Activated naive CD4-positive, alpha-beta T cell treated with anti-CD3 and anti-CD28 coated beads, Interleukin-2, amount 10 ng/mL, durations not matched to agents 7 days and 5 days (primary cell): ENCODE measurements around the gene TNP2.

Experiments used
- CTCF ChIA-PET: fragments of 350-600 bp; sonication (Branson Sonifier 250); formaldehyde crosslinking; loops from one replicate; lab custom pipeline; 2021; ENCODE audit warnings: antibody characterized with exemption; lab: Charles Lee
- DNase-seq: peaks from one replicate; pipeline ENCODE4 v3.0.0-alpha.2; 2020
- H3K27ac Mint-ChIP-seq: one replicate; pipeline ENCODE4 v1.8.0; 2021; ENCODE audit warnings: mild to moderate bottlenecking, moderate library complexity, mixed read lengths
- H3K27me3 Mint-ChIP-seq: one replicate; pipeline ENCODE4 v1.8.0; 2021; ENCODE audit warnings: mild to moderate bottlenecking, mixed read lengths
- H3K36me3 Mint-ChIP-seq: one replicate; pipeline ENCODE4 v1.8.0; 2021; ENCODE audit warnings: mixed read lengths
- H3K4me1 Mint-ChIP-seq: one replicate; pipeline ENCODE4 v1.8.0; 2021; ENCODE audit warnings: mixed read lengths
- H3K4me3 Mint-ChIP-seq: one replicate; pipeline ENCODE4 v1.8.0; 2021; ENCODE audit warnings: mild to moderate bottlenecking, moderate library complexity, mixed read lengths
- H3K9me3 Mint-ChIP-seq: one replicate; pipeline ENCODE4 v1.8.0; 2021; ENCODE audit warnings: mixed read lengths

TNP2 gene

GRCh38 chr16:11277607-11278337 lies 8.6 kb upstream of the TNP2 start:
- Mint-ChIP-seq H3K36me3 (no peaks in the 10 kb centered on the region), H3K27me3 (peaks cover 76% of the 10 kb centered on the region), H3K4me3 (no peak overlapping the region), H3K9me3 (no peaks in the 10 kb centered on the region), H3K27ac (no peak overlapping the region), H3K4me1 (peaks cover 11% of the 10 kb centered on the region)
- CTCF ChIA-PET: no interaction called here
- no peak for DNase-seq

DNA sequence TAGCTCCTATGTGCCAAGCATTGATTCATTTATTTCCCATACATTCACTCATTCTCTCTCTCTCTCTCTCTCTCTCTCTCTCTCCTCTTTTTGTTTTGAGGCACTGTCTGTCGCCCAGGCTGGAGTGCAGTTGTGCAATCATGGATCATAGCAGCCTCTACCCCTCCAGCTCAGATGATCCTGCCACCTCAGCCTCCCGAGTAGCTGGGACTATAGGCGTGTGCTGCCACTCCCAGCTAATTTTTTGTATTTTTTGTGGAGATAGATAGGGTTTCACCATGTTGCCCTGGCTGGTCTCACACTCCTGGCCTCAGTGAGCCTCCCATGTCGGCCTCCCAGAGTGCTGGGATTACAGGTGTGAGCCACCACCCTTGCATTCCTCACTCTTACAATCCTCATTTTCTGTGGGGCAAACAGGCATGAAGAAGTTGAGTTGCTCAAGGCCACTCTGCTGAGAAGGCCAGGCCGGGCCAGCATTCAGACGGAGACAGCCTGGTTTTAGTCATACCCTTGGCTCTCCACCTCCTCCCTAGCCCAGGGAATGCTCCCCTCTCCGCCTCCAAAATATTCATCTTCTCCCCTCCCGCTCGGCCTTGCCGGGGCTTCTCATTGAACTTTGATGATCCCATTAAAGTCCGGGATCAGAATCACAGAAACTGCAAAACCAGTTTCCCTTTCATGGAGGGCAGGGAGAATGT lies 7.9 kb upstream of the TNP2 start:
- no peak overlapping the region for H3K4me3 Mint-ChIP-seq
- CTCF ChIA-PET: no interaction called here
- peaks cover 11% of the 10 kb centered on the region for H3K4me1 Mint-ChIP-seq
- H3K9me3 Mint-ChIP-seq: no peaks in the 10 kb centered on the region
- no peaks in the 10 kb centered on the region for H3K36me3 Mint-ChIP-seq
- DNase-seq: no peak
- H3K27ac Mint-ChIP-seq: no peak overlapping the region
- peaks cover 78% of the 10 kb centered on the region for H3K27me3 Mint-ChIP-seq

- peaks cover 11% of the 10 kb centered on the region for H3K4me1 Mint-ChIP-seq
- peaks cover 84% of the 10 kb centered on the region for H3K27me3 Mint-ChIP-seq
- CTCF ChIA-PET: no interaction called here
- no peak within 1 kb of the TSS for H3K4me3 Mint-ChIP-seq
- H3K27ac Mint-ChIP-seq: no peak within 1 kb of the TSS
- no peaks in the 10 kb centered on the region for H3K36me3 Mint-ChIP-seq
- no peak for DNase-seq
- no peaks in the 10 kb centered on the region for H3K9me3 Mint-ChIP-seq
Measured at GRCh38 chr16:11276143-11276895, 7.2 kb upstream of the TNP2 start, which contains the start of gene PRM2. PRM2 (minus strand) TSS chr16:11276480; CDS start chr16:11276370, 110 bp downstream.

DNA sequence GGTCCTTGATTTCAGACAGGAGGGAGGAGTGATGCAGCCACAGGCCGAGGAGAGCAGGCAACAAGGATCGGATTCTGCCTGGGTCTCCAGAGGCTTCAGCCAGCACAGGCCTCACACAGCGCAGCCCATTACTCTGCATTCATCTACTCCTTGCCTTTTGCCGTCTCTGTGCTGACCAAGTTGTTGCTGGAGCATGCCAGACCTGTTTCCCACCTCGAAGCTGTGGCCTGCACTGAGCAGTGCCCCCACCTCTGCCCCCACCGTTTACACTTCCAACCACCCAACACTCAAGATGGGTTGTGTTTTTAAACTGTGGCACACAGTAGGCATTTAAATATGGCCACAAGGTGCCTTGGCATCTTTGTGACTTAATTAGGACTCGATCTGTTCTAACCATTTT lies 5.8 kb upstream of the TNP2 start:
- no peaks in the 10 kb centered on the region for H3K9me3 Mint-ChIP-seq
- peaks cover 11% of the 10 kb centered on the region for H3K4me1 Mint-ChIP-seq
- CTCF ChIA-PET: no interaction called here
- H3K4me3 Mint-ChIP-seq: no peak overlapping the region
- DNase-seq: no peak
- no peak overlapping the region for H3K27ac Mint-ChIP-seq
- H3K27me3 Mint-ChIP-seq: peaks cover 84% of the 10 kb centered on the region
- no peaks in the 10 kb centered on the region for H3K36me3 Mint-ChIP-seq

DNA sequence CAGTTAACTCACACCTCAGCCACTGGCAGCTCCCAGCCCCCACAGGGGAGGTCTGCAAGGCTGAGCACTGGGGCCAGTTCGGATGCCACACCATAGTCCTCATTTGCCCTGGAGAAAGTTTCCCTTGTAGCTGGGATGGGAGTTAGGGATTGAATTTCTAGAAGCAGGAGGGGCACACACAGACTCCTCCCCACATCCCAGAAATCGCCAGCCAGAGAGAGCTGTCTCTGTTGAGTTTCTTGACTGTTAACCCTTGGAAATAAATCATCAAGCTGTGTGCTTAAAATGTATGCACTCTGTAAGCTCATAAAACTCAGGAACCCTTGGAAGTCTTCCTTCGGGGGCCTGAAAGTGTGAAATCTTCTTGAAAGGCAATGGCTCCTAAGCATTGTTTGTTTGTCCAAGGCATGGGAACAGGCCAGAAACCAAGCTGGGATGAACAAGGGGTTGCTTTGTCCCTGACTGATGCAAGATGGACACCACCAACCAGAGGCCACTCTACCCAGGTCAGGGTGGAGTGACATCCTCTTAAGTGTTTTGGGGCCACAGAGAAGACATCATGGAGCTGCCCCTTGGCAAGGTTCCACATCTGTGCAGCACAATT lies 4.7 kb upstream of the TNP2 start:
- no peak overlapping the region for H3K4me3 Mint-ChIP-seq
- H3K4me1 Mint-ChIP-seq: peaks cover 1% of the 10 kb centered on the region
- peaks cover 78% of the 10 kb centered on the region for H3K27me3 Mint-ChIP-seq
- no peaks in the 10 kb centered on the region for H3K9me3 Mint-ChIP-seq
- CTCF ChIA-PET: no interaction called here
- H3K36me3 Mint-ChIP-seq: no peaks in the 10 kb centered on the region
- no peak for DNase-seq
- H3K27ac Mint-ChIP-seq: no peak overlapping the region

- Mint-ChIP-seq H3K9me3 (no peaks in the 10 kb centered on the region), H3K4me3 (no peak within 1 kb of the TSS), H3K36me3 (no peaks in the 10 kb centered on the region), H3K27ac (no peak within 1 kb of the TSS), H3K4me1 (no peaks in the 10 kb centered on the region), H3K27me3 (peaks cover 78% of the 10 kb centered on the region)
- no peak for DNase-seq
- CTCF ChIA-PET: no interaction called here
Measured at GRCh38 chr16:11272921-11273720, 4.0 kb upstream of the TNP2 start, which contains the start of gene PRM3. PRM3 (minus strand) TSS chr16:11273629; CDS start chr16:11273595, 34 bp downstream.

DNA sequence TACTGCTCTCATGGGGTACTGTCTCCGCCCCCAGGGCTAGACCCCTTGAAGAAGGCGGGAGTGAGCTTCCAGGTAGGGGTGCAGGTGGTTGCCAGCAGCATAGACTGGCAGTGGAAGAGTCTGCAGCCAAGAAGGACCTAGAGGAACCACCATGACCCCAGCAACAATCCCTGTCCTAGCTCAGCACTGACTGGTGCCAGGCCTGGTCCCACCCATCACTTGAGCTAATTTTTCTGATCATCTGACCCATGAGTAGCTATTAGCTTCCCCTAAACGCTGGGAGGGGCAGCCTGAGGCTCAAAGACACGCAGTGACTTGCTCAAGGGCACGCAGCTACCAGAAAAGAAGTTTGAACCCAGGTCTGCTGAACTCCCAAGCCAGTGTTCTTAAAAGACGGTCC lies 3.4 kb upstream of the TNP2 start:
- Mint-ChIP-seq H3K4me3 (no peak overlapping the region), H3K4me1 (no peaks in the 10 kb centered on the region), H3K27me3 (peaks cover 75% of the 10 kb centered on the region), H3K36me3 (no peaks in the 10 kb centered on the region), H3K9me3 (no peaks in the 10 kb centered on the region), H3K27ac (no peak overlapping the region)
- CTCF ChIA-PET: interaction anchor here (0.6 kb wide), 1 partner anchor 99 kb away, joined by 3 read pairs; no protein-coding TSS in a partner anchor
- no peak for DNase-seq

DNA sequence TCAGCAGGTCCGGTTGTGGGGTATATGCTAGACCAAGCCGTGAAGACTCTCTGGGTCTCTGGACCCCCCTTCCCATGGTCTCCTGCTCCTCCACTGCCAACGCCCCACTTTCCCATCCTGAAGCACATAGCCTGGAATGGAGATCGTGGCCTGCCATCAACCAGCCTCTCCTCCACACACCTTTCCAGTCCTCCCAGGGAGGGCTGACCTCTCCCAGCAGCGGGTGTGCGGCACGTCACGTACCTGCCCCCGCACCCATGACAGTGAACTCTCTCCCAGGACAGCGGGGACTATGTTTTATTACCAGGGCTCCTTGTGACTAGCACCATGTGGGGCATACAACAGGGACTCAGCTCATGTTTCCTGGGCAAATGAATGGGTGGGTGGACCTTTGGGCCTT lies 2.5 kb upstream of the TNP2 start:
- Mint-ChIP-seq H3K27ac (no peak overlapping the region), H3K4me3 (no peak overlapping the region), H3K36me3 (no peaks in the 10 kb centered on the region), H3K4me1 (no peaks in the 10 kb centered on the region), H3K27me3 (peaks cover 67% of the 10 kb centered on the region), H3K9me3 (no peaks in the 10 kb centered on the region)
- CTCF ChIA-PET: interaction anchor here (1.0 kb wide), 1 partner anchor 85 kb away, joined by 4 read pairs; no protein-coding TSS in a partner anchor
- no peak for DNase-seq

DNA sequence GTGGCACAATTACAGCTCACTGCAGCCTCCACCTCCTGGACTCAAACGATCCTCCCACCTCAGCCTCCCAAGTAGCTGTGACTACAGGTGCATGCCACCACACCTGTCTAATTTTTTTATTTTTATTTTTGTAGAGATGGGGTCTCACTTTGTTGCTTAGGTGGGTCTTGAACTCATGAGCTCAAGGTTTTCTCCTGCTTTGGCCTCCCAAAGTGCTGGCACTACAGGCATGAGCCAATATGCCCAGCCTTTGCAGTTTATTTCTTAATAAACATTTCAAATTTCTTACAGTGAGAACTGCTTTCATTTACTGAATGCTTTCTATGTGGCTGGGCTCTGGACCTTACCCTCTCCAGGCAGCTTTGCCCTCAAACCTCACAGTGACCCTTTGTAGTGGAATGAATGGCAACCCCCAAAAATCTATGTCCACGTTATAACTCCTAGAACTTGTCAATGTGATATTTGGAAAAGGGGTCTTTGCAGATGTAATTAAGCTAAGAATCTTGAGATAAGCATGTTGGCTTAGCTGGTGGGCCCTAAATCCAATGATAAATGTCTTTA lies 1.6 kb upstream of the TNP2 start:
- peaks cover 59% of the 10 kb centered on the region for H3K27me3 Mint-ChIP-seq
- DNase-seq: no peak
- no peaks in the 10 kb centered on the region for H3K36me3 Mint-ChIP-seq
- CTCF ChIA-PET: interaction anchor here (1.0 kb wide), 1 partner anchor 86 kb away, joined by 4 read pairs; no protein-coding TSS in a partner anchor
- peaks cover 1% of the 10 kb centered on the region for H3K4me1 Mint-ChIP-seq
- no peak overlapping the region for H3K27ac Mint-ChIP-seq
- no peaks in the 10 kb centered on the region for H3K9me3 Mint-ChIP-seq
- H3K4me3 Mint-ChIP-seq: no peak overlapping the region

- Mint-ChIP-seq H3K27me3 (peaks cover 19% of the 10 kb centered on the region), H3K36me3 (no peaks in the 10 kb centered on the region), H3K4me3 (no peak overlapping the region), H3K9me3 (no peaks in the 10 kb centered on the region), H3K4me1 (peaks cover 42% of the 10 kb centered on the region), H3K27ac (no peak overlapping the region)
- CTCF ChIA-PET: interaction anchor here (1.4 kb wide), 1 partner anchor 88 kb away, joined by 3 read pairs; no protein-coding TSS in a partner anchor
- DNase-seq: no peak
Measured at GRCh38 chr16:11265124-11265523, 4.0 kb downstream of the TNP2 start.

- peak overlapping the region; percentile 56 for H3K4me3 Mint-ChIP-seq
- H3K27me3 Mint-ChIP-seq: peaks cover 20% of the 10 kb centered on the region
- peaks cover 50% of the 10 kb centered on the region for H3K4me1 Mint-ChIP-seq
- no peaks in the 10 kb centered on the region for H3K9me3 Mint-ChIP-seq
- peak overlapping the region; percentile 94 for H3K27ac Mint-ChIP-seq
- H3K36me3 Mint-ChIP-seq: no peaks in the 10 kb centered on the region
- no peak for DNase-seq
- CTCF ChIA-PET: interaction anchor here (1.0 to 1.4 kb wide), 2 partner anchors 89 to 91 kb away, joined by 3 read pairs; no protein-coding TSS in a partner anchor
Measured at GRCh38 chr16:11264155-11264832, 4.8 kb downstream of the TNP2 start.

GRCh38 chr16:11263737-11264136 lies 5.4 kb downstream of the TNP2 start:
- peaks cover 56% of the 10 kb centered on the region for H3K4me1 Mint-ChIP-seq
- no peaks in the 10 kb centered on the region for H3K36me3 Mint-ChIP-seq
- peak; percentile 75 for DNase-seq
- H3K4me3 Mint-ChIP-seq: peak overlapping the region; percentile 56
- peaks cover 15% of the 10 kb centered on the region for H3K27me3 Mint-ChIP-seq
- CTCF ChIA-PET: interaction anchor here (0.7 to 2.3 kb wide), 6 partner anchors 90 to 300 kb away, joined by 3 to 9 read pairs (median 3); no protein-coding TSS in a partner anchor
- H3K27ac Mint-ChIP-seq: peak overlapping the region; percentile 94
- no peaks in the 10 kb centered on the region for H3K9me3 Mint-ChIP-seq
